GM19099 (cell line): ENCODE data around the gene FBXO9.

ENCODE experiments used
- POLR2A ChIP-seq: IDR thresholded peaks from 3 replicates; pipeline ENCODE4 v1.6.1; 2011; ENCODE audit warnings: low read depth; ENCODE audit not compliant: insufficient read length; ENCODE audit errors: extremely low read depth

Gene FBXO9

DNA sequence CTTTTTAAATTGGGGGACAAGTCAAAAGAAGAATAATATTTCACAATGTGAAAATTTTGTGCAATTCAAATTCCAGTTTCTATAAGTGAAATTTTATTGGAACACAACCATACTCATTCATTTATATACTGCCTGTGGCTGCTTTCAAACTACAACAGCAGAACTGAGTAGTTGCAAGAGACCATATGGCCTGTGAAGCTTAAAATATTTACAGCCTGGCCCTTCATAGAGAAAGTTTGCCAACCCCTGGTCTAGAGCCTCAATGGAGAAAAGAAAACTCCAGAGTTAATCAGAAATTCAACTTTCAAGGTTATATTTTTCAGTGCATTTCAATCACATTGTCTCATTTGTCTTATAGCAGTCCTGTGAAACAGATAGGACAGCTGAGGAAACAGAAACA lies 26.6 kb upstream of the FBXO9 start:
- no peak for TF ChIP-seq POLR2A

DNA sequence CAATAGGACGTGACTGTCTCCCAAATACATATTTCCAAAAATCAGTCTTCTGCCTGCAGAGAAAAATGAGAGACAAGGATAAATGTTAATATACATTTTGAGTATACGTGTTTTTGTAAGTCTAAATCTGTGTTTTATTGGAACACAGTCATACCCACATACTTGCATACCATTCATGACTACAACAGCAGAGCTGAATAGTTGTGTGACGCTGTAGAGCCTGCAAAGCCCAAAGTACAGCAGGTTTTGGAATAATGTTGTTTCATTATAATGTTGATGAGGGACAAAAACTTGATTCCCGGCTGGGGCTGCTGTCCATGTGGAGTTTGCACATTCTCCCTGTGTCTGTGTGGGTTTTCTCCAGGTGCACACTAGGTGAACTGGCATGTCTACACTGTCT lies 23.8 kb upstream of the FBXO9 start:
- TF ChIP-seq POLR2A, result no peak

DNA sequence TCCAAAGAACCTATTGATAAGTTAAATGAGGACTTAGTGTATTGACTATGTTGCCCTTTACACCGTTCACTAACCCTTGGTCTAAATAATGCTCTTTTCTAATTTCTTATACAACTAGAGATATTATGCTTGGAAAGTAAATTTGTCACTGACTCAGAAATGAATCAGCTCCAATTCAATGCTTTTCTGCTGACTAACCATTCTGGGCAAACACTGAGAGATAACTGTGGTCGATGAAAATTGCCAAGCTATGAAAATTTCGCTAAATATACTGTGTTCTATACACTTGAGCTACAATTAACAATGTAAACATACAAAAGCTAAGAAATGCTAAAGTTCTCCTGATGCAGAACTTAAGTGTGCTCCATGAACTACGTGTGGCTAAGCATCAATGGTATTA lies 23.1 kb upstream of the FBXO9 start:
- TF ChIP-seq POLR2A, result no peak

DNA sequence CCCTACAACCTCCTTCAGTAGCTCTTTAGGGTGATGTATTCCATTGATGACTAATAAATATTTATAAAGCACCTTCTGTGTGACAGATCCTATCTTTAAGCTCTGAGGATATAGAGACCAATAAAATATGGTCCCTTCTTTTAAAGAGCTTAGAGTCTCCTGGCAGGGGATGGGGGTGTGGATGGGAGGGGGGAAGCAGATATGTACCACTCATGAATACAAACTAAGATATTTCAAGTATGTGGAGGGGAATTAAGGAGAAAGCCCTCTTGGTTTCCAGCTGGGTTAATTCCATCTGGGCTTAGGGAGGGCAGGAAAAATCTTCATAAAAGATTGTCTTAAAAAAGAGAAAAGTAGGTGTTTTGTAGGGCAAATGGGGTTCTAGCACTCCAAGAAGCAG lies 21.6 kb upstream of the FBXO9 start:
- TF ChIP-seq POLR2A, result no peak

DNA sequence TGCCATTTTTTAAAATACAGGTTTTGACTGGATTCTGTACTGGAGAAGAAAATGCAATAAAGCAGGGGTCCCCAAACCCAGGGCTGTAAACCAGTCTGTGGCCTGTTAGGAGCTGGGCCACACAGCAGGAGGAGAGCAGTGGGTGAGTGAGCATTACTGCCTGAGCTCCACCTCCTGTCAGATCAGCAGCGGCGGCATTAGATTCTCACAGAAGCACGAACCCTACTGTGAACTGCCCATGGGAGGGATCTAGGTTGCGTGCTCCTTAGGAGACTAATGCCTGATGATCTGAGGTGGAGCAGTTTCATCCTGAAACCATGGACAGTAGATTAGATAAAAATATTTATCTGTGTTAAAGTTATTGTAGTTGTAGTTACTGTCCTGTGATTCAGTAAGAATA lies 21.1 kb upstream of the FBXO9 start:
- no peak for TF ChIP-seq POLR2A

DNA sequence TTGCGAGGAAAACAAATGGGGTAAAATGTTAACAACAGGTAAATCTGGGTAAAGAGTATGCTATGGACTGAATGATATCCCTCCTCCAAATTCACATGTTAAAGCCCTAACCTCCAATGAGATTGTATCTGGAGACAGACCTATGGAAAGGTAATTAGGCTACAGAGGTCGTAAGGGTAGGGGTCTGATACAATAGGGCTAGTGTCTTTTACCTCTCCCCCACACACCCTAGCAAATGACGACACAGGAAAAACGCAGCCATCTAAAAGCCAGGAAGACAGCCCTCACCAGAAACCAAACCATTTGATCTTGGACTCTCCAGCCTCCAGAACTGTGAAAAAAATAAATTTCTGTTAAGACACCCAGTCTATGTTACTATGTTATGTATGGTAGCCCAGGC lies 20.6 kb upstream of the FBXO9 start:
- no peak for TF ChIP-seq POLR2A

DNA sequence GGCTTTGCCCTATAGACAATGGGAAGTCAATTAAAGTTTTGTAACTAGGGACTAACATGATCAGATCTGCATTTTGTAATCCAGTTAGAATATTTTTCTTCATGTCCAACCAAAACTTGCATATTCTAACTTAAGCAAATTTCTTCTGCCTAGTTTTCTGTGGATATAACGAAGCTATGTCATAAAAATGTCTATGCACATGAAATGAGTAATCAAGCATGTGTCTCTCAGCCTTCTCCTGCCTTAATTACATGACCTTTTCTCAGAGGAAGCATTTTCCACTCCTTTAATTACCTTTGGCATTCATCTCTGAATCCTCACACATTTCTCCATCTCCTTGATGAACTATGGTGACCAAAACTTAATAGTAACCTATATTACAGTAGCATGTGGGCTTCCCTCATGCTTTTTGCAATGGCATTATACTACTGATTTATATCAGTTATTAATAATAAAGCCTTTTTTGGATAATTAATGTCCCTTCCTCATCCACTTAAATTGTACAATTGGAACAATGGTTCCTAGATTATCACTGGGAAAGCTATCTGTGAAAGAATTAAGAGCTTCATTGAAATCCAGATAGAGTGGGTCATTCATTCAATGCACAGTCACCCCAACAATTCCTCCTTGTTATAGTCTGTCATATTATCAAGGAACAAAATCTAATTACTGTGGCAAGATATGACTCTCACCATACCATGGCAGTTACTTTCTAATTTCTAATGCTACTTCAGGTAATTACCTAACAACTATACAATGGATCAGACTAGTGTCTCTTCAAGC lies 19.1 kb upstream of the FBXO9 start:
- TF ChIP-seq POLR2A, result no peak

DNA sequence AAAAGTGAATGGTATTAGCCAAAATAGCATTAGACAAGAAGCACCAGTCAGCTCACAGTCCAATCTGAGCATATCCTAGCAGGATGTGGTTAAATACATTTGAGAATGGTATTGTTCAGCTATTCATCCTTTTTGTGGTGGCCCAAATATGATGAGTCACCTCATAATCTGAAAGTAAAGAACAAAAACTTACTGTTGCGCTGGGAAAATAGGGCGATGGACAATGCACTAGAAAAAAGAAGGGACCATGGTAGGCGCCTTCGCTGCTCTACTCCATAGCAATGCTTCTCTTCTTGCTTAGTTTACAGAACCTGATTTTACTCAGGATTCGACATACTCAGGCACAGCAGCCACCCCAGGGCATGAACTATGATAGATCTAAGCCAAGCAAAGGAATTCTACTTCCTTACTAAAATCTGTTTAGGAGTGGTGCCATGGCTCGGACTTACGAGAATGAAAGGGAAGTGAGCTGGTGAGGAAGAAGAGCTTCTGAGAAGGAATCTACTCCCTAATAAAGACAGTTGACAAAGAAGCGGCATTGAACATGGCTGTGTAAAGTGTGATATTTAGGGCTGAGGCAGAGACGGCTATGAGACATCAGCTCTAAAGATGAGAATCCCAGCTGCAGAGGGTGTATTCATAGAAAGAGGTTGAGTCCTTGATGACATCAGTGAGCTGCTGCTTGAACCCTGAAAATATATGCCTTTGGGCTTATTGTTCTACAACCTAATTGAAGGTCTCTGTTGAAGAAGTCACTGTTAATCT lies 16.6 kb upstream of the FBXO9 start:
- TF ChIP-seq POLR2A, result no peak

DNA sequence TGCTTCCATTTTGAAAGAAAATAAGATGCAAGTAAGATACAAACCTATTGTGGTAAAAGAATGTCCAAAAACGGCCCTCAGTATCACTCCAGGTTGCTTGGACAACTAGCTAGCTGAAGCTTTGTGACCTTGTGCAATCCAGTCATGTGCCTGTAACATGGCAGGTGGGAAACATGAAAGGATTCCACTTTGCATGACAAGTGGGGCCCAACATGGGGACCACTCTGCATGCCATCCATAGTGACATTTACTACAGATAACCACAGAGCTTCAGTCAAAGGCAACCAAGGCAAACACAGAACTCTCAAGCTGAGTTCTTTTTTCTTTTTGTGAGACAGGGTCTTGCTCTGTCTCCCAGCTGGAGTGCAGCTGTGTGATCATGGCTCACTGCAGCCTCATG lies 15.8 kb upstream of the FBXO9 start:
- TF ChIP-seq POLR2A, result no peak

DNA sequence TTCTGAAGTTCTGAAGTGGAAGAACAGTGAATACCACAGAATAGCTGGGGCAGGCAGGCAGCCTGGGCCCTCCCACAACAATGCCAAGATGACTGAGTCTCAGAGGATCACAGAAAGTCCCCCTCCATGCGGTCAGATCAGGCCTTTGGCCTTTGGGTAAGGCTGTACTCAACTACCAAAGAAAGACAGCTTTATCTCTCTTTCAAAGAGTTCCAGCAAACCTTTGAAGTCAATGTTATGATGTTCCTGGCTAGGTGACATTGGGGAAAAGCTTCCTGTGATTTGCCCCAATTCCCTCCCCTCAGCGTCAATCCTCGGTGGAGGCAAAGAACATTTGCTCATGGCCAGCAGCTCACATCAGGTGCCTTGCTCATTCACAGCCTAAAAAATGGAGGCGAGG lies 10.7 kb upstream of the FBXO9 start:
- no peak for TF ChIP-seq POLR2A

DNA sequence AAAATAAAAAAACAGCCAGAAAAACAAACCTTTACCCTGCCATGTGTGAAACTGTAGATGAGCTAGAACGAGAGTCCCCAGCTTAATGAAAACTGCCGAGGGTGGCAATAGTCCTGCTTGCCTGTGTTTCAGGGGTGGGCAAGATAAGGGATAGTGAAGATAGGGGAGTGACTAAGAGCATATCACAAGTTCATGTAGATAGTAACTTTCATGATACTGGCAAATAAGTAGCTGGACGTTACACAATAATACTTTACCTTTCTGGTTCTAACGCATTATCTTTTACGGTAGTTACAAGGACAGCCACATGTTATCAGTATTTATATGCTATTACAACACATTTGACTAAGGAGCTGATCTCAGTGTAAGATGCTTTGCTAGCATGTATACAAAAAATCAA lies 9.3 kb upstream of the FBXO9 start:
- TF ChIP-seq POLR2A, result no peak

DNA sequence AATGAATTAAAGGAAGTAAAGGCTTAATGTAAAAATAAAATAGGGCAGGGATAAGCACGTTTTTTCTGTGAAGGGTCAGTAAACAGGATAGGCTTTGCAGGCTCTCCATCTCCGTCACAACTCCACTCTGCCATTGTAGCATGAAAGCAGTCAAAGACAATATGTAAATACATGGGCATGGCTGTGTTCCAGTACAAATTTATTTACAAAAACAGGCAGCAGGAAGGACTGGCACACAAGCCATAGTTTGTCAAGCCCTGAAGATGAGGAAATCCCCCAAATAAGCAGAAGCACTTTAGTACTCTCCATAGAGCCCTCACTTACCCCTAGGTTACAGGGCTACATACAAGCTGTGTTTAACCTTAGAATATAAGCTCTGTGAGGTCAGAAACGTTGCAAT lies 8.9 kb upstream of the FBXO9 start:
- no peak for TF ChIP-seq POLR2A

DNA sequence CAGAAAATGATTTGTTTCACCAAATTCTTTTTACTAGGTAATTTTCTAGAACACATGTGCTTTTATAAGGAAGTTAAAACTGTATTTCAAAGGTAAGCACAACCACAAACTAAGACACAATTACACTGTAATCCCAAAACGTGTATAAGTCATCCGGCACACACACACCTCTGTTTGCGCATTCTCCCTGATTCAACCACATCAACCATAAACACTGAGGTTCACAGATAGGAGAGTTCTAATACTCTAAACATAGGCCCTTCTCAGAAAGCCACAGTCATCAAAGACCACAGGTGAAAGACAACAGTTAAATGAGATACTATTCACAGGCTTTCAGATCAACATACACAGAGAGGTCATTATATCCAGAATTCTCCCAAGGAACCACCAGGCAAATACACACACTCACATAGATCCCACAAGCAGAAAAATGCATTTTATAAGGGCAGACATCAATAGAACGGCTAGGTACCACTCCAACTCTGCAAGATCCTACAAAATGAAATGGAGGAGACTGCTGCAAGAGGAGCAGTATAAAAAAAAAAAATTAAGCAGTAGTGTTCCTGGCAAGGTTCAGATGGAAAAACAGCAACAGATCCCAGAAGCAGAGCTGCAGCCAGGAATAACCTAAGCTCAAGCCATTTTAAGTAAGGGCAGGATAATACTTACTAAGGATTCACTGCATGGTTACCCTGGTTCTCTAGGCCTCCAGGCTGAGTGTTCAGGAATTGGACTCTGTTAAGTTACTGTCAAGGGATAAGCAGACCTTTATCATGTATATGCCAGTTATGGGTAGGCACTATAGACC lies 6.6 kb upstream of the FBXO9 start:
- no peak for TF ChIP-seq POLR2A

DNA sequence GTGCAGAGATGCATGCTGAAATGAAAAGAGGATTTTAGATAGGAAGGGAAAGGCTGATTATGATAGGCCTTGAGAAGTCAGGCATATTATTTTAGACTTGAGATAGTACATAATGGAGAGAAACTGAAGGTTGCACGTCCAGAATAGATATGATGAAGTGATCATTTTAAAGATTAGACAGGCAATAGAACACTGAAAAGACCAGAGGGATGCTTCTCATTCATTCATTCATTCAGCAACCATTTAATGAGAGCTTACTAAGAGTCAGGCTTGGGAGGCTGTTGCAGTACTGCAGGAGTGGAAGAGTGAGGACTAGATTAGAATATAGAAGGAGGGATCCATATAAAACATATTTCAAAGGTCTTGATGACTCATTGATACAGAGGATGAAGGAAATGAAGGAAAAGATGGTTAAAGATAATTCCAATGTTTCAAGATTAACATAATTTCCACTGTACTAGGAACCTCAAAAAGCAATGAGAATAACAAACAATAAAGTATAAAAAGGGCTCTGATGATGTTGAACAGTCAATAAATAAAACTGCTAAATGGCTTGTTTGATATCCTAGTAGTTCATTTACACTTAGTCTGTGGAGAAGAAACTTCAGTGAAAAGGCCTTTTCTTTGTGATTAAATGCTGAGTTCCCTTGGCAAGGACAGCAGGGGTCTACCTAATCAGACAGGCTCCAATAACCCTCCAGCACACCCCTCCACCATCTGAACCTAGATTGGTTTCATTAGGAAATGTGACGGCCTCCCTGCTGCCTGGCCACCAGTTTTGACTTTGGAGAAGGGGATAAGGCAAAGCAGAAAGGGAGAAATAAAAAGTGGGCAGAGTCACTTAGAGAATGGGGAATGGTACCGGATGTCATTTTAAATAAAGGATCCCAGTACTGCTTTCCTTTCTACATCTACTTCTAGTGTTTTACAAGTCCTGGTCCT lies 5.3 kb upstream of the FBXO9 start:
- no peak for TF ChIP-seq POLR2A

DNA sequence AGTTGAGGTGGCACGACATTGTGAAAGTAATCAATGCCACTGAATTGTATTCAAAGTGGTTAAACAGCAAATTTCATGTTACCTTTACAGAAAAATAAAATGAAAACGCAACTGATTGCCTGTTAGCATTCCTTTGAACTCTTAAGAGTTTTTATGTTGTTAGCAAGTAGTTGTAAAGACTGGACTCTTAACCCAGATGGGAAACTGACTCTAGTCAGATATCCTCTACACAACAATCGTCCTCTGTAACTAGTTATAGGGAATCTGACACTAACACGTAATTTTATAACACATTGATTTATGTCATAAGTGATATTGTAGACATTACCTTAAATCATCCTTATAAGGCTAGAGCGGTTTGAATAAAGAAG lies 3.0 kb upstream of the FBXO9 start:
- no peak for TF ChIP-seq POLR2A
